ENCODE data around the gene WDR43.
"Not testable (repeated sequence)": the region's sequence is repeated elsewhere in the genome, so short reads cannot be mapped to it uniquely, and the experiment has no call there.

Gene WDR43

DNA sequence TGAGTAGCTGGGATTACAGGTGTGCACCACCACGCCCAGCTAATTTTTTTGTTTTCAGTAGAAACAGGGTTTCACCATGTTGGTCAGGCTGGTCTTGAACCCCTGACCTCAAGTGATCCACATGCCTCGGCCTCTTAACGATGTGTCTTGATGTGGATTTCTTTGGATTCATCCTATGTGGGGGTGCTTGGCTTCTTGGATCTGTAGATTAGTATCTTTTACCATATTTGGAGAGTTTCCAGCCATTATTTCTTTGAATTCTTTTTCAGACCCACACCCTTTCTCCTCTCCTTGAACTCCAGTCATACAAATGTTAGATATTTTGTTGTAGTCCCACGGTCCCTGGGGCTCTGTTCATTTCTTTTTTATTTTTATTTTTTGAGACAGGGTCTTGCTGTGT, 79.8 kb downstream of the WDR43 start:
- no peaks in the 10 kb centered on the region for H3K27me3 ChIP-seq (ENCODE audit: control insufficient read depth, insufficient read depth, low read length)
- H3K9ac ChIP-seq (ENCODE audit: low read depth, low read length): no peak overlapping the region
- no peaks in the 10 kb centered on the region for H3K36me3 ChIP-seq (ENCODE audit: control insufficient read depth, insufficient read depth, low read length)
- H3K9me3 ChIP-seq (ENCODE audit: control insufficient read depth, insufficient read depth, low read length): no peaks in the 10 kb centered on the region
- no peak overlapping the region for H3K4me3 ChIP-seq (ENCODE audit: low read depth, low read length)
- H3K4me1 ChIP-seq (ENCODE audit: control insufficient read depth, insufficient read depth, low read length): no peaks in the 10 kb centered on the region

DNA sequence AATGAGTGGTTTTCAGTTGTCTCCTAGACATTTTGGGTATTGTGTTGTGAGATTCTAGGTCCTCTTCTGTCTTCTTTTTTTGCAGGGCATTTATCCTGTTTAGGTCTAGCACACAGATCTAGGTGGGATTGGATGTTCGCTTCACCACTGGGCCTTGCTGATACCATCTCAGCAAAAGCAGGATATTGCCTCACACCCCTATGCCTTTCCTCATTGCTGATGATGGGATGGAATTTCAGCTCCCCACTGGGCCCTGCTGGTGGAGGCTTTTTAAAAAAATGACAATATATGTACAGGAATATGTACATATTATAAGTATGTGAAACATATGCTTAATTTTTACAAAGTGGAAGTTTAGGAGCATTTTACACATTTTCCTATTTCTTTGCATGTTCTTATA, 81.2 kb downstream of the WDR43 start:
- H3K4me3 ChIP-seq (ENCODE audit: low read depth, low read length): no peak overlapping the region
- no peaks in the 10 kb centered on the region for H3K4me1 ChIP-seq (ENCODE audit: control insufficient read depth, insufficient read depth, low read length)
- H3K9me3 ChIP-seq (ENCODE audit: control insufficient read depth, insufficient read depth, low read length): no peaks in the 10 kb centered on the region
- no peaks in the 10 kb centered on the region for H3K27me3 ChIP-seq (ENCODE audit: control insufficient read depth, insufficient read depth, low read length)
- H3K9ac ChIP-seq (ENCODE audit: low read depth, low read length): no peak overlapping the region
- no peaks in the 10 kb centered on the region for H3K36me3 ChIP-seq (ENCODE audit: control insufficient read depth, insufficient read depth, low read length)

DNA sequence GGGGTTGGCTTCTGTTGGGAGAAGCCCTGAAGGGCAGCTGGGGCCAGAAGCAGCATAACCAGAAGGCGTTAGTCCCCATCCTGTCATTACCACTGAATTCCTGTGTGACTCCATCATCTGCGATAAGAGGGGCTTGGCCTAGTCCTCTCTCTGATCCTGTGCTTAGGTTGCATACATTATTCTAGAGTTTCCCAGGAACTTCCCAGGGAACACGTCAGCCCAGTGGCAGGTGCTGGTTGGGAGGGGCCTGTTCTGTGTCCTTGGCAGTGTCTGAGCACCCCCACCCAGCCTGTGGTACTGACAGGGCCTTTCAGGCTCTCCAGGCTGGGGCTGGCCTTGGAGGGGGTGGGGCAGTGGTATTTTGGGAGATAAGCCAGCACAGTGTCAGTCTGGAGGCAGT, 82.1 kb downstream of the WDR43 start:
- Histone ChIP-seq H3K4me1 (ENCODE audit: control insufficient read depth, insufficient read depth, low read length) (no peaks in the 10 kb centered on the region), H3K9ac (ENCODE audit: low read depth, low read length) (no peak overlapping the region), H3K4me3 (ENCODE audit: low read depth, low read length) (no peak overlapping the region), H3K9me3 (ENCODE audit: control insufficient read depth, insufficient read depth, low read length) (no peaks in the 10 kb centered on the region), H3K36me3 (ENCODE audit: control insufficient read depth, insufficient read depth, low read length) (no peaks in the 10 kb centered on the region), H3K27me3 (ENCODE audit: control insufficient read depth, insufficient read depth, low read length) (no peaks in the 10 kb centered on the region)

DNA sequence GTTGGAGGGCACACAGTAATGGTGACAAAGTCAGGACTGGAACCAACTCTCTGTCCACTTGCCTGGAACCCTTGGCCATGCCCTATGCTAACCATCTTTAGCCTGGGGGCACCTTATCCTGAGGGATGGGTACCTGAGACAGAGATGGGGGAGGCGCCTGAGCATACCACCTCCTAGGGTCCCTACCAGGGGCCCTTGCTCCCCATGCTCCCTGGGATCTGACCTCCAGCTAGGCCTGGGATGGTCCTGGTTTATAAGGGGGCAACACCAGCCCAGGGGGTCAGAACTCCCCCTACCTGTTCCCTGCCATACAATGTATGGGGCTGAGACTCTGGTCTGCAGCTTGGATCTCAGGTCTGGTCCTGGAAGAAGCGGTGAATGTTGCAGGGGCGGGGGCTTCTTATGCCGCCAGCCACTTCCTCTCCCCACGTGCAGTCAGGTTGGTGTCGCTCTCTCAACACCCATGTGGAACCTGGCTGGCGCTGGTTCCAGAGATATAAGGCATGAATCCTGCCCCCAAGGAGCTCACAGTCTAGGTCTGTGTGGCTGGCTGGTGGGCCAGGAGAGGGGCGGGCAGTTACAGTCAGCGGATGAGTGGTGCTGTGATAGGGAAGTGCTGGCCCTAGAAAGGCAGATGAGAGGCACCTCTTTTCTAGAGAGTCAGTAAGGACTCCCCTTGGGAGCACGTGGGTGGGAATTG, 82.9 kb downstream of the WDR43 start:
- Histone ChIP-seq H3K9me3 (ENCODE audit: control insufficient read depth, insufficient read depth, low read length) (no peaks in the 10 kb centered on the region), H3K9ac (ENCODE audit: low read depth, low read length) (no peak overlapping the region), H3K4me3 (ENCODE audit: low read depth, low read length) (no peak overlapping the region), H3K4me1 (ENCODE audit: control insufficient read depth, insufficient read depth, low read length) (no peaks in the 10 kb centered on the region), H3K27me3 (ENCODE audit: control insufficient read depth, insufficient read depth, low read length) (no peaks in the 10 kb centered on the region), H3K36me3 (ENCODE audit: control insufficient read depth, insufficient read depth, low read length) (no peaks in the 10 kb centered on the region)

DNA sequence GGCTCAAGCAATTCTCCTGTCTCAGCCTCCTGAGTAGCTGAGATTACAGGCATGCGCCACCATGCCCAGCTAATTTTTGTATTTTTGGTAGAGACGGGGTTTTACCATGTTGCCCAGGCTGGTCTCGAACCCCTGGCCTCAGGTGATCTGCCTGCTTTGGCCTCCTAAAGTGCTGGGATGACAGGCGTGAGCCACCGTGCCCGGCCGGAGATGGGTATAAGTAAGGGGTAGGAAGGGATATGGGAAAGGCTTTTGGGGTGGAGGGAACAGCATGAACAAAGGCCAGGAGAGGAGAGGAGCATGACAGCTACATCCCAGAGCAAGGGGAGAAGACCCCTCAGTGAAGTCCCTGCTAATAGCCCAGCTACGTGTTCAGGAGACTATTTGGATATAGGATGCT, 83.5 kb downstream of the WDR43 start:
- H3K4me1 ChIP-seq (ENCODE audit: control insufficient read depth, insufficient read depth, low read length); H3K36me3 ChIP-seq (ENCODE audit: control insufficient read depth, insufficient read depth, low read length); H3K9ac ChIP-seq (ENCODE audit: low read depth, low read length); H3K27me3 ChIP-seq (ENCODE audit: control insufficient read depth, insufficient read depth, low read length); H3K4me3 ChIP-seq (ENCODE audit: low read depth, low read length); H3K9me3 ChIP-seq (ENCODE audit: control insufficient read depth, insufficient read depth, low read length): not testable (repeated sequence)

DNA sequence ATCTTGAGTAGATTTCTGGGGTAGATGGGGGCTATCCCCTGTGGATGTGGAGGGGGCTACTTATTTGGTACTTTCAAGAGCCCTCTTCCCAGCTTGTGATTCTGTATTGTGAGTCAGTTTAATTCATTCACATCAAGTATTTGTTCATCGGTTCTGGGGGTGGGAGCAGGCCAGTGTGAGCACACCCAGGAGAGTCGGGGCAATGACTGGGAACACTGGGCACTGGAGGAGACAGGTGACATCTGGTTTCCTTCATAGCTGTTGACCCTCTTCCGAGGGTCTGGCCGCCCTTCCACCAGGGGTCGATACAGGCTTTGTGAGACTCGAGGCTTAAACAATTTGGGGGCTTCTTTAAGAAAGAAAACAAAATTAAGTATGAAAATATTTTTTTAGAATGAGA, 84.1 kb downstream of the WDR43 start:
- H3K27me3 ChIP-seq (ENCODE audit: control insufficient read depth, insufficient read depth, low read length): no peaks in the 10 kb centered on the region
- H3K4me3 ChIP-seq (ENCODE audit: low read depth, low read length): no peak overlapping the region
- no peaks in the 10 kb centered on the region for H3K36me3 ChIP-seq (ENCODE audit: control insufficient read depth, insufficient read depth, low read length)
- no peaks in the 10 kb centered on the region for H3K4me1 ChIP-seq (ENCODE audit: control insufficient read depth, insufficient read depth, low read length)
- H3K9me3 ChIP-seq (ENCODE audit: control insufficient read depth, insufficient read depth, low read length): no peaks in the 10 kb centered on the region
- H3K9ac ChIP-seq (ENCODE audit: low read depth, low read length): no peak overlapping the region

DNA sequence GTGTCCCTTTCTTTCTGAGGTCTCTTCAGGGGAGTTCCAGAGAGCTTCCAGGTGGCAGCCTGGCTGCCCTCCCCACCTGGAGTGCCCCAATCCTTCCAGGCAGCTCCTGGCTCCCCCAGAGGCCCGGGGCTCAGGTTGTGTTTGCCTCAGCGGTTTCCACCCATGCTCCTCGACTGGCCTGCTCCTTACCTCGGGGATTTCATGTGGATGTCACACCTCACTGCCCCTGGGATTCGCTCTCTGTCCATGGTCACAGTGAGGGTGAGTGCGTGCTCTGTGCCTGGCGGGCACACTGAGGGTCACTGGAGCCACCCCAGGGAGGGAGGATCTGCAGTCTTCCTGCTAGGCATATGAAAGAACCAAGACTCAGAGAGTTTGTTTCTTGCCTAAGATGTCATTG, 84.6 kb downstream of the WDR43 start:
- H3K9me3 ChIP-seq (ENCODE audit: control insufficient read depth, insufficient read depth, low read length): no peaks in the 10 kb centered on the region
- H3K27me3 ChIP-seq (ENCODE audit: control insufficient read depth, insufficient read depth, low read length): no peaks in the 10 kb centered on the region
- H3K4me1 ChIP-seq (ENCODE audit: control insufficient read depth, insufficient read depth, low read length): no peaks in the 10 kb centered on the region
- no peak overlapping the region for H3K4me3 ChIP-seq (ENCODE audit: low read depth, low read length)
- no peak overlapping the region for H3K9ac ChIP-seq (ENCODE audit: low read depth, low read length)
- H3K36me3 ChIP-seq (ENCODE audit: control insufficient read depth, insufficient read depth, low read length): no peaks in the 10 kb centered on the region

DNA sequence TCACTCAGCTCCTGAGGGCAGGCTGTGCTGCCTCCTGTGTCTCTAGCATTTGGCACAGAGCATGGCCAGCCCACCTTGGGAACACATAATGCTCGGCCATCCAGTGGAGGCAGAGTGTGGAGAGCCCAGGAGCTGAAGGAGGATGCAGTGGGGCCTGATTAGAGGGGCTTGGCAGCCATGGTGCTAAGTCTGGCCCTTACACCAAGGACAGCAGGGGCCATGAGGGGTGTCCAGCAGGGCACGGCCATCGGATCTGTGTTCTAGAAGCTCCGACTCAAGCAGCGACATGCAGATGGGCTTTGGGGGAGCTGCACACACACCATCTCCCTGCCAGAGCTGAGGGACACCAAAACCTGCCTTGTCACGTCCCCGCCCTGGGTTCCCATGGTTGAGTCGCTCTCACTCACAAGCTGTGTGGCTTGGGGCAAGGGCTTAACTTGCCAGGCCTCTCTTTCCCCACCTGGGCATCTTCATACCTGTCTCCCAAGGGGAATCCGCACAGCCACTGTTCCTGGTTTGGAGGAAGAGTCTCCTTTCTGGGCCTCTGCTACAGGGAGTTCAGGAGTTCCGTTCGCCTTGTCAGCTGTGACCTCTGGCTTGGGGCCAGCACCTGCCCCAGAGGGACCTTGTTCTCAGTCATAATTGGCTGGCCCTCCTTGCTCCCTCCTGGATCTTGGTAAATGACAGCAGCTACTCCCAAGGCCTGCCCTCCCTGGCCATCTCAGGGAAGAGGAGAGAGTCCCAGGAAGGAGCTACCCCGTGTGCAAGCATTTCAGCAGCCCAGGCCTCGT, 85.3 kb downstream of the WDR43 start:
- Histone ChIP-seq H3K9me3 (ENCODE audit: control insufficient read depth, insufficient read depth, low read length) (no peaks in the 10 kb centered on the region), H3K9ac (ENCODE audit: low read depth, low read length) (no peak overlapping the region), H3K36me3 (ENCODE audit: control insufficient read depth, insufficient read depth, low read length) (no peaks in the 10 kb centered on the region), H3K4me1 (ENCODE audit: control insufficient read depth, insufficient read depth, low read length) (no peaks in the 10 kb centered on the region), H3K27me3 (ENCODE audit: control insufficient read depth, insufficient read depth, low read length) (no peaks in the 10 kb centered on the region), H3K4me3 (ENCODE audit: low read depth, low read length) (no peak overlapping the region)

DNA sequence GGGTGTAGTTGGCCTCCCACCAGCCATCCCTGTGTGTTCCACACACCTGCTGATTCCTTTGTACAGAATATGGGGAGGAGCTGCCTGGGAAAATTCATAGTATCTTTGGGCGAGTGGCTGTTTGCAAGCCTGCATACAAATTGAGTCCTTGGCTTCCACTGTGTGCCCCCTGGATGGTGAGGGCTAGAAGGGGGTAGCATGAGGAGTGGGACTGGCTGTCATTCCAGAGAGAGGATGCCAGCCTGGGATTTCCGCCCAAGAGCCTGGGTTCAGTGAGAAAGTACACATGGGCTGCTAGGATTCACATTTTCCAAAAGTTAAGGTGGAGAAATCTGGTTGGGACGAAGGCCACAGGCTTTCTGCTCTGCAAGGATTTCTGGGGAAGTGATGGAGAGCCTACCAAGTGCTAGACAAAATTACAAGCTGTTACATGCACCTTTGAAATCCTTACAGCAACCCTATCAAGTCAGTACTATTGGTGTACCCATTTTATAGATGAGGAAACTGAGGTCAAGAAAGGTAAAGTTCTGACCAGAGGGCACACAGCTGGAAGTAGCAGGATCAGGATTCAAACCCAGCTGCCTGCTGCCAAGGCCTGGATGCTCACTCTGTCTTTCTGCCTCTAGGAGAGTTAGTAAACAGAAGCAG, 86.0 kb downstream of the WDR43 start:
- no peaks in the 10 kb centered on the region for H3K36me3 ChIP-seq (ENCODE audit: control insufficient read depth, insufficient read depth, low read length)
- H3K4me1 ChIP-seq (ENCODE audit: control insufficient read depth, insufficient read depth, low read length): no peaks in the 10 kb centered on the region
- no peaks in the 10 kb centered on the region for H3K27me3 ChIP-seq (ENCODE audit: control insufficient read depth, insufficient read depth, low read length)
- H3K9ac ChIP-seq (ENCODE audit: low read depth, low read length): no peak overlapping the region
- H3K9me3 ChIP-seq (ENCODE audit: control insufficient read depth, insufficient read depth, low read length): no peaks in the 10 kb centered on the region
- no peak overlapping the region for H3K4me3 ChIP-seq (ENCODE audit: low read depth, low read length)

DNA sequence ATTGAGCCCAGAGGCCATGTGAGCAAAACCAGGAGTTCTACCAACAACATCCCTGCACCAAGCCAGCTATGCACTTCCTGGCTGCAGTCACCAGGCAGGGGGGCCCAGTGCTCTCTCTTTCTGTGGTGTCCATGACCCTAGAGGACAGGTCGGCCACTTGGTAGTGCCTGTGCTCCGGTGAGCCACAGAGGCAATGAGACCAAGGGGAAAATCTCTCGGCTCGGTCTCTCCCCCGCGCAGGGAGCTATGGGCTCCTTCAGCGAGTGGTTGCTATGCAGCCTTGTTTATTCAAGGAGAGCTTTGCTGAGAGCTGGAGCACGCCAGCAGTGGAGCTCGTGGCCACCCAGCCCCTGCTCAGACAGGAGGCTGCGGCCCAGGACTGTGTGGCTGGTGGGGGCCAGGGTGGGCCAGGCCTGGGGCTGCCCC, 86.6 kb downstream of the WDR43 start, which contains the start of gene TOGARAM2:
Gene TOGARAM2 (plus strand): TSS at position 283 of the 426 bp plus-strand sequence. CDS start 13,537 bp downstream, outside the sequence.
- no peaks in the 10 kb centered on the region for H3K36me3 ChIP-seq (ENCODE audit: control insufficient read depth, insufficient read depth, low read length)
- H3K4me1 ChIP-seq (ENCODE audit: control insufficient read depth, insufficient read depth, low read length): no peaks in the 10 kb centered on the region
- no peak within 1 kb of the TSS for H3K4me3 ChIP-seq (ENCODE audit: low read depth, low read length)
- no peaks in the 10 kb centered on the region for H3K9me3 ChIP-seq (ENCODE audit: control insufficient read depth, insufficient read depth, low read length)
- H3K27me3 ChIP-seq (ENCODE audit: control insufficient read depth, insufficient read depth, low read length): no peaks in the 10 kb centered on the region
- no peak within 1 kb of the TSS for H3K9ac ChIP-seq (ENCODE audit: low read depth, low read length)

DNA sequence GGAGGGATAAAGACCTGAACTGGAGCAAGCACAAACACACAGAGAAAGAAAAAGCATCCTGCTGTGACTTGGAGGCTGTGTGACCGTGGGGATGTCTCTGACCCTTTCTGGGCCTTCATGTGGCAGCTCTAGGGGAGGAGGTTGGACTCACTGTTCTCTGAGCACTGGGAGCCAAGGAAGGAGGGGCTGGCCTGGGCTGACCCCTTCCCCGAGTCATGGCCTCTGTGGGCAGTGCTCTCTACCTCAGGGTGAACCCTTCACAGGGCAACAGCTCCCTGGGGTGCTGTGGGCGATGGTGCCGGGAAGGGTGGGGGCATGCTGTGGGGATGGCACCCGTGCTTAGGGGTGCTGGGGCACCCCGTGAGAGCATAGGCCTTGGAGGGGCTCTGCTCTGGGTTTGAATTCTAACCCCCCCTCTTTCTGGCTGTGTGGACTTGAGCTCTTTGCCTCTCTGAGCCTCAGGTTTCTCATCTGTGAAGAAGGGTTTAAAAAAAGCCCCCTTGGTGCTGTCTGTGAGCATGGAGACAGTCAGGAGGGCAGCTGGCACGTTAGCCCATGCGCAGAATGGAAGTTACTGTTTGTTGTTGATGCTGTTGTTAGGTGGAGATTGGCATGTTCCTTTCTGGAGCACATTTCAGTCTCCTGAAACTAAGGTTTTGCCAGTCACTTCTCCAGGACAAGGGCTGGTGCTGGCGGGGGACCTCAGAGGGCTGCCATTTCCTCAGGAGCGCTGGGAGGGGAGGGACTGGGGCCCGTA, 87.3 kb downstream of the WDR43 start:
- no peaks in the 10 kb centered on the region for H3K27me3 ChIP-seq (ENCODE audit: control insufficient read depth, insufficient read depth, low read length)
- no peaks in the 10 kb centered on the region for H3K36me3 ChIP-seq (ENCODE audit: control insufficient read depth, insufficient read depth, low read length)
- H3K9ac ChIP-seq (ENCODE audit: low read depth, low read length): no peak overlapping the region
- H3K4me3 ChIP-seq (ENCODE audit: low read depth, low read length): no peak overlapping the region
- no peaks in the 10 kb centered on the region for H3K9me3 ChIP-seq (ENCODE audit: control insufficient read depth, insufficient read depth, low read length)
- no peaks in the 10 kb centered on the region for H3K4me1 ChIP-seq (ENCODE audit: control insufficient read depth, insufficient read depth, low read length)

All from iPS-15b (cell line).